ENCODE results near the gene SPEM1. TPM values are rescaled to one million over a fixed set of nuclear protein-coding genes. Genes with fewer than 3 reads are reported as not detected.

SPEM1 gene
- total and polyA plus RNA-seq, 10 of the 15 experiments (the other 5 are each of a cell fraction or from before 2014, with no cell fraction given) = not detected

GRCh38 chr17:7437369-7437863, 17.3 kb downstream of the SPEM1 start (continued):
- TF ChIP-seq ZNF592 (IDR thresholded peaks at IDR 0.05) = no peak
- no peak for TF ChIP-seq SREBF1 (IDR thresholded peaks at IDR 0.05; ENCODE audit: low read length)
- TF ChIP-seq NFXL1 (IDR thresholded peaks at IDR 0.05; ENCODE audit: borderline replicate concordance) = no peak
- no peak for TF ChIP-seq ZBTB4 (CRISPR knock-in tag; IDR thresholded peaks at IDR 0.05)
- TF ChIP-seq BRCA1 (IDR thresholded peaks at IDR 0.05; ENCODE audit: low read depth, low read length) = no peak
- no peak for TF ChIP-seq HDAC6 (IDR thresholded peaks at IDR 0.05; ENCODE audit: unreplicated experiment)
- TF ChIP-seq PAX5 (IDR thresholded peaks at IDR 0.05; ENCODE audit: borderline replicate concordance, low read depth, low read length) = no peak
- TF ChIP-seq RELA (IDR thresholded peaks at IDR 0.05; ENCODE audit: borderline replicate concordance, partially characterized antibody) = no peak
- no peak for TF ChIP-seq GATAD2B (conservative IDR thresholded peaks at IDR 0.05; ENCODE audit: low read depth)
- TF ChIP-seq RCOR1 (conservative IDR thresholded peaks at IDR 0.05; ENCODE audit: low read depth, low read length) = no peak
- TF ChIP-seq CHD2 (IDR thresholded peaks at IDR 0.05; ENCODE audit: borderline replicate concordance, low read depth, low read length) = no peak
- no peak for TF ChIP-seq SMARCA5 (IDR thresholded peaks at IDR 0.05)

All from GM12878 (cell line).